Right cardiac atrium (tissue), 5 donors: ENCODE measurements around the gene C1QTNF7. TPM values are rescaled to one million over a fixed set of nuclear protein-coding genes. Genes with fewer than 3 reads are reported as not detected.

ENCODE experiments used
- ATAC-seq, 2 donors: fragments of 200-7000 bp; cut with Tn5 transposase; one replicate each; pipeline versions ENCODE4 v1.8.0 to v1.9.1; 2020; ENCODE audit warnings: moderate library complexity in 2 of 2, mild to moderate bottlenecking in 1 of 2
- DNase-seq, 3 donors: peaks; one replicate each; pipeline ENCODE4 v3.0.0-alpha.2; 2020
- H3K27ac ChIP-seq: one replicate; pipeline ENCODE4 v1.5.1; 2013; ENCODE audit warnings: mild to moderate bottlenecking, low read length, control low read depth, moderate library complexity
- H3K27me3 ChIP-seq: one replicate; pipeline ENCODE4 v1.6.1; 2013; ENCODE audit not compliant: control insufficient read depth, insufficient read depth
- H3K4me1 ChIP-seq: one replicate; pipeline ENCODE4 v1.6.1; 2013; ENCODE audit warnings: low read length; ENCODE audit not compliant: control insufficient read depth, insufficient read depth
- H3K4me3 ChIP-seq: one replicate; pipeline ENCODE4 v1.5.1; 2013; ENCODE audit warnings: low read length, control low read depth
- H3K9me3 ChIP-seq: one replicate; pipeline ENCODE4 v1.6.1; 2013; ENCODE audit warnings: low read length; ENCODE audit not compliant: control insufficient read depth
- WGBS: extraction: QIAGEN DNeasy Blood & Tissue Kit; methylation state at CpG from one replicate; pipeline ENCODE4 v1.1.7; 2013; 5-methylcytosine and 5-hydroxymethylcytosine counted together
- intact Hi-C, 4 donors: fragments of 100-400 bp; cut with DNase I; formaldehyde crosslinking; loops; one replicate each; pipeline versions ENCODE4 v1.11.0 to v1.14.0; 2022 to 2023
- polyA plus RNA-seq: library from polyadenylated mRNA; stranded (reverse); fragments of 200-250 nt; gene quantifications from one replicate; pipeline ENCODE4 v1.2.3, GENCODE V29; 2013
- total RNA-seq, 4 donors: library from RNA; stranded (reverse); fragmentation: NEBNext Ultra II Directional; extraction: Animal tissue kit (Norgen Biotek cat#: 25700); gene quantifications; one replicate each; pipeline ENCODE4 v1.2.1, GENCODE V29; 2021
- donor health status: healthy with polysubstance abuse.
- donor health status: DM: no; HTN: yes; CAD: no.
- donor health status: DM: no; HTN: no; CAD: no.
- donor health status: DM: no; HTN: yes; CAD: no; lungs with severe emphysema.
- donor health status: DM: yes; HTN: yes; CAD: no.

Gene C1QTNF7
- total and polyA plus RNA-seq, 5 donors, result 1.6 to 4.0 (median 2.2) TPM

DNA sequence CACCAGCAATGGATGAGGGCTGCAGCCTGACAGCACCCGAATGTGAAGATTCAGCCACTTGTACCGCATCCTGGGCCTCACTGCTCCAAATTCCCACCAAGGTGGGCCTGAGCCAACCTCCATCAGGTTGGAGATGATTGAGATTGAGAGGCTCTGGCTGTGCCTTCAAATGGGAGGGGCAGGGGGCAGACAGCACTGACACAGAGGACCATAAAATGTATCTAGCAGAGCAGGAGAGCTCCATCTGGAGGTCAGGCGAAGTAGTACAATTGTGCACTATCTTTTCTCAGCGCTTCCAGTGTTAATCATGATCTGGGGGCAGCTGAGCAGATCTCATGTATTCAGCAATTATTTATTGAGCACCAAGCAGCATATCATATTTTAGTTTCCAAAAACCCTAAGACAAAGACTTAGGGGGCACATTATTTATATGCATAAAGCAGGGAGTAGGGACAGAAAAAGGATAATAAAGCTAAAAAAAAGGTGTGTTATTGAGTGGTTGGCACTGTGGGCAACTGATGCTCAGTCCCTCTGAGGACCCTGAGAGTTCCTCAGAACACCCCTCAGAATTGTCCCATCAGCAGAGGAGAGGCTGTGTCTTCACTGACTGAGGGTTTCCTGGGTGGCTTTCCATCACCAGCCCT, 31.6 kb upstream of the C1QTNF7 start:
- Histone ChIP-seq H3K27me3 (no peaks in the 10 kb centered on the region), H3K4me3 (no peak overlapping the region), H3K9me3 (no peaks in the 10 kb centered on the region), H3K4me1 (peaks cover 3% of the 10 kb centered on the region), H3K27ac (no peak overlapping the region)
- WGBS, result 64% methylated on average over 4 of the region's 4 CpGs
- intact Hi-C loops, result loop anchor here in 3 of 4 donors (5.0 to 10.0 kb wide), 2 partner anchors 159 to 161 kb away; no protein-coding TSS in a partner anchor
- DNase-seq (peak in 1 of 3 donors; percentile 58), ATAC-seq (peak; percentile 13 to 56)

DNA sequence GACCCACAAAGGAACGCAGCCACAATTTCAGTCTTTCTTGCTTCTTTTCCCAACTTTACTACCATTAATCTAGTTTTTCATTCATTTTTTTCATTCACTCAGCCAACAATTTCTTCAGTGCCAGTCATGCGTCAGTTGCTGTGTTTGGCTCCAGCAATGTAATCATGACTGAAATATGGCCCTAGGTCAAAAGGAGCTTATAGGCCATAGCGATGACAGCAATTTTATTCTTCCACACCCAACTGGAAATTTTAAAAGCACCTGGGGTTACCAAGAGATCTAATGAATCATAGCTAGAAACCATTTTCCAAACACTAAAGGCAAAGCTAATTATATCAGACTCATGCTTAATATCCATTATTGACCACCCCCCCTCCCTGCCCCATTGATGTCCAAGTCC, 29.8 kb upstream of the C1QTNF7 start:
- 82% methylated on average over 3 of the region's 3 CpGs for WGBS
- Histone ChIP-seq H3K27me3 (no peaks in the 10 kb centered on the region), H3K4me1 (peaks cover 3% of the 10 kb centered on the region), H3K4me3 (no peak overlapping the region), H3K9me3 (no peaks in the 10 kb centered on the region), H3K27ac (no peak overlapping the region)
- no peak for ATAC-seq
- intact Hi-C loops, result loop anchor here in 3 of 4 donors (5.0 to 10.0 kb wide), 2 partner anchors 161 to 163 kb away; no protein-coding TSS in a partner anchor
- DNase-seq, result no peak

DNA sequence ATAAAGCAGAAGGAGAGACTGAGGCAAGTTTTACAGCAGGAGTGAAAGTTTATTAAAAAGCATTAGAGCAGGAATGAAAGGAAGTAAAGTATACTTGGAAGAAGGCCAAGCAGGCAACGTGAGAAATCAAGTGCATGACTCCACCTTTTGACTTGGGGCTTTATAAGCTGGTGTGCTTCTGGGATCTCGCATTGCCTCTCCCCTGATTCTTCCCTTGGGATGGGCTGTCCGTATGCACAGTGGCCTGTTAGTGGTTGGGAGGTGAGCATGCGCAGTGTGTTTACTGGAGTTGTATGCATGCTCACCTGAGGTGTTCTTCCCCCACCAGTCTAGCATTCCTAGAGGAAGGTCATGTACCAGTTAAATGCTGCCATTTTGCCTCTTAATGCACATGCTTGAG, 29.1 kb upstream of the C1QTNF7 start:
- intact Hi-C loops, result loop anchor here in 3 of 4 donors (5.0 to 10.0 kb wide), 2 partner anchors 161 to 164 kb away; no protein-coding TSS in a partner anchor
- 53% methylated on average over 4 of the region's 4 CpGs for WGBS

DNA sequence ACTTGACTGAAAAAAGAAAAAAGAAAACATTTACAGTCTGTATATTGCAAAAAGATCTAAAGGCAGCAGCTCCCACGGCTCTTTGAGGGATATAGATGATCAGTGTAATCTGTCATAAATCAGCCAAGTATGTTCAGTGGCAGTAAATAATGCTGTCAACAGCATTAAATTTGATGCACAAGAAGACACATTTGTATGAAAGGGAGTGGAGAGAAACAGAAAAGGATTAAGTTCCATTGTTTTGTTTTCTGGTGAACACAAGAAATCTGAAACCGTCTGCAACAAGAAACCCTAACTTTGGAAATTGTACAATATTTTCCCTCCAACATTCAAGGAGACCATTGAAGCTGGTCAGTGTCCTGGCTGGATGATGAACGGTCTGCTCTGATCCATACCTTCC, 27.6 kb upstream of the C1QTNF7 start:
- no peaks in the 10 kb centered on the region for H3K9me3 ChIP-seq
- WGBS, result 84% methylated on average over 3 of the region's 3 CpGs
- intact Hi-C loops, result no loop called here
- H3K4me3 ChIP-seq, result no peak overlapping the region
- ATAC-seq (no peak), DNase-seq (no peak)
- peaks cover 3% of the 10 kb centered on the region for H3K4me1 ChIP-seq
- no peak overlapping the region for H3K27ac ChIP-seq
- no peaks in the 10 kb centered on the region for H3K27me3 ChIP-seq

More for the DNA sequence above, 29.1 kb upstream of the C1QTNF7 start:
- Histone ChIP-seq H3K27me3 (no peaks in the 10 kb centered on the region), H3K4me1 (peaks cover 3% of the 10 kb centered on the region), H3K9me3 (no peaks in the 10 kb centered on the region), H3K4me3 (no peak overlapping the region), H3K27ac (no peak overlapping the region)
- no peak for ATAC-seq
- no peak for DNase-seq

DNA sequence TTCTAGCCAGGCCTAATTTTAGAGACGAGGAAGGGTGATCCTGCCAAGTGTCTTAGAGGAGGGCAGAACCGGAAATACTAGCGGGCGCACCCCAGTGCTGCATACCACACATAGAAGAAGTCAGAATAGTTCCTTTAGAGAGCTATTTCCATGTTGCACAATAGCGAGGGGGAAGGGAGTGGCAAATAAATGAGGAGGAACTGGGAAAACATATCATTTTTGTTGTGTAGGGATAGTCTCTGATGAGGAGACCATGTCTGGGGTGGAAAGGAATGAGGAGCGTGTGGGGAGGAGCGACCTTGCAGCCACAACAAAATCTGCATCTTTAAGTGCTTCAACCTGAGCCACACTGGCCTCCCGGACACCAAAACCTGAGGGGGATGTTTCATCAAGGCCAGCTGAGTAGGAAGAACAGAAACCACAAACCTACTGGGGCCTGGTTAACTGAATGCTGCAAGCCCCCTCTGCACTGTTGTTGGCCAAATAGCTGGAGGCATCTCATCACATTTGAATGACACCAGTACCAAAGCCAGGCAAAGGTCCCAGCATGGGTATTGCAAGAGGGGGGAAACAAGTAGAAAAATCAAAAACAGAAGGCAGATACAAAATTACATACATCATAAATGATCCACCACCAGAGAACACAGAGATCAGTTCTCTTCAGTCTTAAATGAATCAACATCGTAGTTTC, 26.7 kb upstream of the C1QTNF7 start:
- intact Hi-C loops, result no loop called here
- DNase-seq, result peak; percentile 55 to 81 (median 74)
- Histone ChIP-seq H3K4me1 (peaks cover under 1% of the 10 kb centered on the region), H3K27ac (no peak overlapping the region), H3K27me3 (no peaks in the 10 kb centered on the region), H3K9me3 (no peaks in the 10 kb centered on the region), H3K4me3 (no peak overlapping the region)
- WGBS, result 46% methylated on average over 9 of the region's 9 CpGs
- peak; percentile 85 to 86 for ATAC-seq

DNA sequence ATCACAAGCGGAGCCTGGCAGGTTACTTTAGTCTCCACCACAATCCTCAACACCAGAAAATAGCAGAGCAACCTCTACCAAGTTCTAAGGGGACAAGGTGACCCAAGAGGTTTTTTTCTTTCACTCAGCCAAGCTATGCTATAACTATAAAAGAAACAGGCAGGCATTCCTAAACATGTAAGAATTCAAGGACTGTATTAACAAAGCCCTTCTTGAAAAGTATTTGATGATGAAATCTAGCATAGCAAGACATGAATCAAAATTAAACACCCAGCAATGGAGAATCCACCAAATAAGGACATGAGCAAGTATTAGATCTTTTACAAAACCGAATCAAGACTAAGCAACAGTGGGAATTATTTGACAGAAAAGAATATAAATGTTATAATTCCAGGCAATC, 25.7 kb upstream of the C1QTNF7 start:
- Histone ChIP-seq H3K4me1 (no peaks in the 10 kb centered on the region), H3K4me3 (no peak overlapping the region), H3K9me3 (no peaks in the 10 kb centered on the region), H3K27me3 (no peaks in the 10 kb centered on the region), H3K27ac (no peak overlapping the region)
- 75% methylated on average over 2 of the region's 2 CpGs for WGBS
- intact Hi-C loops, result no loop called here
- DNase-seq, result no peak
- no peak for ATAC-seq

DNA sequence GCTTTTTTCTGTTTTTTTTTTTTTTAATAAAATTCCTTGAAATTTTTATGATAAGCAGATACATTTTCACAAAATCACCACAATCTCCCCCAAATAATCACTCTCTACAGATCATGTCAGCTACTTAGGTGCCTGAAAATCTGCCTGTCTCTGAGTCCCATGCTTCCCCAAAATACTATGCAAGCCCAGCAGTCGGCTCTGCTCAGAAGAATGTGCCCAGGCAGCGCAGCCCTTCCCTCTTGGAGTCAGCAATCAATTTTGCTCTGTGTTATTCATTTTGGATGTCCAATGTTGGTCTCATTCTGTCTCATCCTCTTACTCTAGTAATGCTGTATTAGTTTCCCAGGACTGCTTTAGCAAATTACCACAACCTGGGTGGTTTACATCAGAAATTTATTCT, 24.9 kb upstream of the C1QTNF7 start:
- intact Hi-C loops, result no loop called here
- Histone ChIP-seq H3K27ac (no peak overlapping the region), H3K27me3 (no peaks in the 10 kb centered on the region), H3K9me3 (no peaks in the 10 kb centered on the region), H3K4me3 (no peak overlapping the region), H3K4me1 (no peaks in the 10 kb centered on the region)
- no peak for ATAC-seq
- WGBS, result 61% methylated on average over 2 of the region's 2 CpGs
- DNase-seq, result peak in 1 of 3 donors; percentile 36

DNA sequence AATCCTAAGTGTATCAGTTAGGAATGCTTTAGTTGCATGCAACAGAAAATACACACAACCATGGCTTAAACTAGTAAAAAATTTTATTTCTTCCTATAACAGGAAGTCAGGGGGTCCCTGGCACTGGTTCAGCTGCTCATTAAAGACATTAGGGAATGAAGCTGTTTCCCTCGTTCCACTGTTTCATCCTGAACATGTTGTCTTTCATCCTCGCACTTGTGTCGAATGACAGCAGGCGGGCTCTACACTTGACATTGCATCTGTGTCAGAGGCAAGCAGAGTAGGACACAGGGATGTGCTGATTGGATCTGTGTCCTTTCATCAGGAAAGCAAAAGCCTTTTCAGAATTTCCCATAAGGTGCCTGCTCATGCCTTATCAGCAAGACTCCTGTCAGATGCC, 22.8 kb upstream of the C1QTNF7 start:
- Histone ChIP-seq H3K9me3 (no peaks in the 10 kb centered on the region), H3K4me3 (no peak overlapping the region), H3K4me1 (no peaks in the 10 kb centered on the region), H3K27me3 (no peaks in the 10 kb centered on the region), H3K27ac (no peak overlapping the region)
- peak in 1 of 2 donors; percentile 47 for ATAC-seq
- 52% methylated on average over 4 of the region's 4 CpGs for WGBS
- DNase-seq, result no peak
- intact Hi-C loops, result no loop called here

DNA sequence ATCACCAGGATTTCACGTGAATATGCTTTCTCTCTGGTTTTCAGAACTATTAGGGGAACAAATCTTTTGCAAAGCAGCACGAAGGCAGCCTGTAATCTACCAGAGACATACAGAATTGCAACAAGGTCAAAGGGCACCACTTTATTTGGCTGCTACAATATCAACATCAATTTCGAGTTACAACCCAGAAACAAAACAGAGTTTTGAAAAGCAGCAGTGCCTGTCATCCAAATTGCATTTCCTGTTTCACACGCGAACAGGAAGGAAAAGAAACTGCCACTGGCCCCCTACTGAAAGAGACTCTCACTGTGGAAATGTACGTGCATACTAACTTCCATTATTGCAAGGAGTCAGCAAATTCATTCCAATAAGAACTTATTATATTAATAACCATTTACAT, 17.1 kb upstream of the C1QTNF7 start:
- Histone ChIP-seq H3K4me1 (peaks cover 3% of the 10 kb centered on the region), H3K4me3 (no peak overlapping the region), H3K9me3 (no peaks in the 10 kb centered on the region), H3K27ac (no peak overlapping the region), H3K27me3 (no peaks in the 10 kb centered on the region)
- no peak for DNase-seq
- 24% methylated on average over 6 of the region's 6 CpGs for WGBS
- ATAC-seq, result no peak
- intact Hi-C loops, result no loop called here

DNA sequence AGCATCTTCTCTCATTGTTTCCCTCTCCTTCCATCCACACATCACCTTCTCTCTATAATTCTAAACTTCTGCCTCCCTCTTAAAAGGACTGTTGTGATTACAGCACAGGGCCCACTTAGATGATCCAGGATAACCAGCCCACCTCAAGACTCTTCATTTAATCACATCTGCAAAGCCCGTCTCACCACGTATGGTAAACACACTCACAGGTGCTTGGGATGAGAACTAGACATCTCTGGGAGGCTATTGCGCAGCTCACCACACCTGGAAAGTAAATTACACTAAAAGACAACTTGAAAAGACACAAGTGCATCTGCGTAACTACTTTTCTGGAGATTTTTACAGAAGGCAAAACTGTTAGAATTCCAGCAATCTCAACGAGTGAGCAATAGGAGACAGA, 15.4 kb upstream of the C1QTNF7 start:
- DNase-seq (no peak), ATAC-seq (no peak)
- no peaks in the 10 kb centered on the region for H3K27me3 ChIP-seq
- no peaks in the 10 kb centered on the region for H3K9me3 ChIP-seq
- 93% methylated on average over 5 of the region's 5 CpGs for WGBS
- no peak overlapping the region for H3K27ac ChIP-seq
- peaks cover 6% of the 10 kb centered on the region for H3K4me1 ChIP-seq
- intact Hi-C loops, result no loop called here
- no peak overlapping the region for H3K4me3 ChIP-seq

DNA sequence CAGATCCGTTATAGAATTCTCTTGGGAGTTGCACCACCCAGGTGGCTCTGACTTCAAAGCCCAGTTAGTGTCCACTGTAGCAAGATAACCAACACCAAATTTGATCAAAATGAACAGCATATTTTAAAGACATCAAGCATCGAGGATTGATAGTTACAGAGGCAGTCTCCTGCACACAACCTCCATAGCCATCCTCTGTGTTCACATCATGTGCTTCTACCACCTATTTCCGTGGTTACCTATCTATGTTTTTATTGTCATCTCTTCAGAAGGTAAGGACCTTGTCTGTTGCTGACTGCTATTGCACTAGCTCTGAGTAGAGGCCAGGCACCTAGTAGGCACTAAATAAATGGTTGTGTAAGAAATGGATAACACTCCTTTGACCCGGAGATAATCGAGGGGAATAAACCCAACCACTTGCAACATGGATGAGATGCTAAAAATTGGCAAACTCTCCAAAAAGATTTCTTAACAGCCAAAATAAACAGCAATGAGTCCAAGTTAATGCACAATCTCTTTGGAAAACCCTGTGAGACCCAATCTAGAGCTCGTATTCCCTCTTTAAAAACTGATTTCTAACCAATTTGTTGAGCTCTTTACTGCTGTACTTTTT, 14.7 kb upstream of the C1QTNF7 start:
- ATAC-seq, result peak; percentile 39 to 71
- no peak for DNase-seq
- intact Hi-C loops, result no loop called here
- Histone ChIP-seq H3K4me1 (peaks cover 6% of the 10 kb centered on the region), H3K4me3 (no peak overlapping the region), H3K27me3 (no peaks in the 10 kb centered on the region), H3K9me3 (no peaks in the 10 kb centered on the region), H3K27ac (no peak overlapping the region)
- 65% methylated on average over 6 of the region's 6 CpGs for WGBS
